ENCODE measurements around the gene ETV6. TPM values are rescaled to one million over a fixed set of nuclear protein-coding genes. Genes with fewer than 3 reads are reported as not detected.

The ETV6 gene
- total and polyA plus RNA-seq, 2 of the 8 experiments (the other 6 are each of a cell fraction or from before 2014, with no cell fraction given): 5.5 to 23.9 TPM

DNA sequence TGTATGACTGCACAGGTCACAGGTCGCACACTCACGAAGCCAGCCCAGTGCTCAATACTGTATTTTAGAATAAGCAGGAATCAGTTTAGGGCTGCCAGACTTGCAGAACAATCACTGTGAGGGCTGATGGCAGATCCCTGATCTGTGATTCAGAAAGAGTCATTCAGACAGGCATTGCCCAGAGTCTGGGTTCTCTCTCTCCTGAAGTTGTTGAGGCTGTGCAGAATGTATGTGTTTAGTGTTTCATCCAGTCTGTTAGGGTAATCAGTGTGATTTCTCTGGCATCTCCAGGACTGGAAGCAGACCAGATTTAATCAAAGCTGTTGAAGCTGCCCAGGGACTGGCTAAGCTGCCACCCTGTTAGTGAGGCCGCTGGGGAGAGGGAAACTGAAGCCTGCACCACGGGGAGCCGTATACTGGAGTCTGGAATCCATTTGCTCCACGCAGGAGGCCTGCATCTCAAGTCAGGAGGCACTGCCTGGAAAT, 69.3 kb downstream of the ETV6 start:
- 77% methylated on average over 6 of the region's 6 CpGs; no CpG with 5 or more reads in 1 of the 2 experiments for WGBS, 2 experiments (ENCODE audit: extremely low coverage in 1 of 2, insufficient coverage in 1 of 2, insufficient read length in 1 of 2, insufficient replicate concordance in 2 of 2, low coverage in 1 of 2, low lambda C conversion rate in 2 of 2, missing lambda C conversion rate in 1 of 2)
- Histone ChIP-seq H4K91ac (replicated peaks; ENCODE audit: insufficient read length, low read length) (no peak overlapping the region), H3K14ac (ENCODE audit: insufficient read length) (no peak overlapping the region), H3K4me3 (ENCODE audit: extremely low read depth in 1 of 4, insufficient read depth in 2 of 4, low read depth in 3 of 4, low read length in 4 of 4) (no peak overlapping the region), H2AFZ (ENCODE audit: low read length) (no peak overlapping the region), H4K8ac (ENCODE audit: extremely low read depth, insufficient read depth, low read length) (no peak overlapping the region), H3K23me2 (ENCODE audit: low read depth, low read length) (no peaks in the 10 kb centered on the region), H3K27ac (ENCODE audit: low read depth, low read length) (no peak overlapping the region), H2BK20ac (ENCODE audit: low read length) (no peak overlapping the region), H3K56ac (replicated peaks; ENCODE audit: insufficient read length, low read depth, low read length) (no peak overlapping the region), H2BK12ac (ENCODE audit: low read depth, low read length) (no peak overlapping the region), H2BK15ac (ENCODE audit: low read length) (no peak overlapping the region), H2BK5ac (ENCODE audit: low read depth, low read length) (no peak overlapping the region), H3K36me3 (ENCODE audit: control insufficient read depth in 2 of 4, insufficient read depth in 4 of 4, low read length in 3 of 4) (no peaks in the 10 kb centered on the region), H3K79me1 (ENCODE audit: low read depth, low read length) (peaks cover 2% of the 10 kb centered on the region; the same call in 1 of the 2 replicates), H3K4me1 (replicated peaks in 1 of 4; ENCODE audit: control insufficient read depth in 3 of 4, insufficient read depth in 4 of 4, low read length in 3 of 4) (peaks cover 4 to 16% (median 8%) of the 10 kb centered on the region in 4 experiments; a peak in 6 of 7 replicates), H2BK120ac (replicated peaks; ENCODE audit: low read depth, low read length) (no peak overlapping the region), H3K23ac (ENCODE audit: insufficient read length) (no peak overlapping the region), H3K27me3 (replicated peaks in 1 of 4; ENCODE audit: control insufficient read depth in 3 of 4, extremely low read depth in 1 of 4, insufficient read depth in 3 of 4, low read length in 3 of 4) (no peaks in the 10 kb centered on the region), H3K79me2 (ENCODE audit: control insufficient read depth in 1 of 2, insufficient read depth in 2 of 2, low read length in 2 of 2) (no peaks in the 10 kb centered on the region), H4K5ac (ENCODE audit: insufficient read length, low read depth, low read length) (no peak overlapping the region), H2AK5ac (ENCODE audit: low read depth, low read length) (no peak overlapping the region; the same call in 1 of the 2 replicates), H3K18ac (ENCODE audit: extremely low read depth, low read length) (no peak overlapping the region), H3K9ac (replicated peaks in 1 of 4; ENCODE audit: extremely low read depth in 1 of 4, low read depth in 3 of 4, low read length in 3 of 4) (no peak overlapping the region), H3K4me2 (ENCODE audit: insufficient read depth in 1 of 2, low read depth in 2 of 2, low read length in 2 of 2) (no peak overlapping the region), H4K20me1 (replicated peaks in 1 of 2; ENCODE audit: control insufficient read depth in 1 of 2, insufficient read depth in 2 of 2, low read length in 2 of 2) (peaks cover 0 to 2% of the 10 kb centered on the region in 2 experiments), H3K9me3 (ENCODE audit: insufficient read depth in 2 of 2, low read depth in 1 of 2, low read length in 1 of 2) (no peaks in the 10 kb centered on the region), H3K4ac (replicated peaks; ENCODE audit: insufficient read length, low read depth, low read length) (no peak overlapping the region)
- DNase-seq (ENCODE audit: low read depth in 1 of 2, low spot score in 2 of 2): no peak
- POLR2A ChIA-PET (ENCODE audit: partially characterized antibody): no interaction called here
- TF ChIP-seq POLR2A (IDR thresholded peaks at IDR 0.05; ENCODE audit: control extremely low read depth in 1 of 2, low read depth in 2 of 2, low read length in 2 of 2) (no peak), SIN3A (conservative IDR thresholded peaks at IDR 0.05 in 1 of 2, IDR thresholded peaks at IDR 0.05 in 1 of 2; ENCODE audit: low read depth in 1 of 2, low read length in 2 of 2) (no peak), YY1 (IDR thresholded peaks at IDR 0.05; ENCODE audit: low read depth, low read length) (no peak), CTBP2 (IDR thresholded peaks at IDR 0.05; ENCODE audit: borderline replicate concordance, insufficient read depth, insufficient read length, low read length) (no peak), GTF2F1 (IDR thresholded peaks at IDR 0.05; ENCODE audit: borderline replicate concordance, low read depth, low read length) (no peak), KDM5A (IDR thresholded peaks at IDR 0.05; ENCODE audit: low read length) (no peak), TCF12 (IDR thresholded peaks at IDR 0.05; ENCODE audit: low read depth, low read length) (no peak), POU5F1 (IDR thresholded peaks at IDR 0.05; ENCODE audit: low read depth, low read length) (no peak), SIX5 (IDR thresholded peaks at IDR 0.05; ENCODE audit: low read depth, low read length) (no peak), FOSL1 (IDR thresholded peaks at IDR 0.05; ENCODE audit: insufficient read depth, low read depth, low read length) (no peak), KDM4A (IDR thresholded peaks at IDR 0.05; ENCODE audit: low read depth, low read length, severe bottlenecking) (no peak), BRCA1 (IDR thresholded peaks at IDR 0.05; ENCODE audit: low read depth, low read length) (no peak)
- CTCF ChIA-PET (ENCODE audit: partially characterized antibody): interaction anchor here (0.8 to 2.9 kb wide), 3 partner anchors 8 to 42 kb away, joined by 3 to 9 read pairs (median 3); no protein-coding TSS in a partner anchor
- no peak for FAIRE-seq

Data from H1 (cell line).